Dermis microvascular lymphatic vessel endothelial cell (primary cell): Measurements from ENCODE around the gene OPN1MW2. TPM values are rescaled to one million over a fixed set of nuclear protein-coding genes. Genes with fewer than 3 reads are reported as not detected.
"Not testable (repeated sequence)": the region's sequence is repeated elsewhere in the genome, so short reads cannot be mapped to it uniquely, and the experiment has no call there.

Experiments used
- DNase-seq, 2 donors: peaks; one replicate each; pipeline versions ENCODE4 v3.0.0 to v3.0.0-alpha.2; 2010; ENCODE audit warnings: low read depth in 2 of 2
- total RNA-seq: library from RNA; depleted of rRNA; stranded (reverse); fragments of >200 nt; gene quantifications from 2 replicates; pipeline ENCODE4 v1.2.1, GENCODE V29; 2014

Gene OPN1MW2
- total RNA-seq, 1 donor from 2014 or later = not detected

DNA sequence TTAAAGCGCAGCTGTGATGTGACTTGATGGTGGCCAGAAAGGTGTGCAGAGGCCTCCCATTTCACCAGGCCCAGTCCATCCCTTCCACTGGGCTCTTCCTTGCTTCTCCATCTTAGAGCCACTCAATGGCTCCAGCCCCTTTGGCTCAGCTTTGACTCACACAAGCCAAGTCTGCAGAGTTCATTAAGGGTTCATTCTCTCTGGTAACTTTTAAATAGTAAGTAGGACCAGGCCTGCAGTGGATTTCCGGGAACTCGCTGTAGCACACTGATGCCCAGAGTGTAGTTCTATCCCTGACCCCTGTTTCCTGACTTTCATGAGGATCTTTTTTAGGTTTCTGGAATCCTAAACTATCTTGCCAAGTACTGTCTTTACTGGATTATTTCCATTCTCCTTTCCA lies 49.7 kb downstream of the OPN1MW2 start:
- not testable (repeated sequence) for DNase-seq

Other genes with a start within 250 kb of the OPN1MW2 start
- gene HCFC1, start 247.9 kb upstream of the OPN1MW2 start, total RNA-seq = 10.0 and 15.9 TPM in 2 replicates
- 2.7 and 6.6 TPM in 2 replicates for gene TMEM187, start 247.0 kb upstream of the OPN1MW2 start, total RNA-seq
- 52.2 and 56.6 TPM in 2 replicates for gene IRAK1, start 199.9 kb upstream of the OPN1MW2 start, total RNA-seq
- gene MECP2, start 122.0 kb upstream of the OPN1MW2 start, total RNA-seq = 13.2 and 17.1 TPM in 2 replicates
- gene OPN1LW, start 75.5 kb upstream of the OPN1MW2 start, total RNA-seq = 0.13 and 0.51 TPM in 2 replicates
- gene OPN1MW, start 37.2 kb upstream of the OPN1MW2 start, total RNA-seq = not detected in 2 replicates
- gene OPN1MW3, start 37.8 kb downstream of the OPN1MW2 start, total RNA-seq = not detected in 2 replicates
- 0.13 TPM in 1 of 2 replicates, not detected in the other for gene TEX28, start 75.4 kb downstream of the OPN1MW2 start, total RNA-seq
- under 0.01 TPM in 1 of 2 replicates, not detected in the other for gene TKTL1, start 76.0 kb downstream of the OPN1MW2 start, total RNA-seq
- gene FLNA, start 154.9 kb downstream of the OPN1MW2 start, total RNA-seq = 1,135 and 1,161 TPM in 2 replicates
- gene EMD, start 159.5 kb downstream of the OPN1MW2 start, total RNA-seq = 17.8 and 20.5 TPM in 2 replicates
- gene RPL10, start 178.6 kb downstream of the OPN1MW2 start, total RNA-seq = 2,372 and 2,629 TPM in 2 replicates
- gene DNASE1L1, start 189.5 kb downstream of the OPN1MW2 start, total RNA-seq = 105 and 121 TPM in 2 replicates
- gene TAFAZZIN, start 191.8 kb downstream of the OPN1MW2 start, total RNA-seq = 11.9 and 14.9 TPM in 2 replicates
- gene ATP6AP1, start 208.9 kb downstream of the OPN1MW2 start, total RNA-seq = 58.0 and 105 TPM in 2 replicates
- 27.0 and 43.0 TPM in 2 replicates for gene GDI1, start 217.4 kb downstream of the OPN1MW2 start, total RNA-seq
- 43.9 and 60.2 TPM in 2 replicates for gene FAM50A, start 224.4 kb downstream of the OPN1MW2 start, total RNA-seq
- gene PLXNA3, start 238.5 kb downstream of the OPN1MW2 start, total RNA-seq = 3.0 and 6.2 TPM in 2 replicates